DND-41 (cell line): ENCODE data around the gene TMEM178B.

Experiments
- ATAC-seq: fragments of 200-7000 bp; cut with Tn5 transposase; 3 replicates; pipeline ENCODE4 v1.9.1; 2021; ENCODE audit warnings: low read depth; ENCODE audit not compliant: insufficient read depth
- DNase-seq: peaks from one replicate; pipeline ENCODE4 v3.0.0-alpha.2; 2020
- H2AFZ ChIP-seq: 2 replicates; pipeline ENCODE4 v1.6.0; 2012; ENCODE audit warnings: low read depth, low read length
- H3K27ac ChIP-seq: 2 replicates; pipeline ENCODE4 v1.5.1; 2012; ENCODE audit warnings: low read length, inconsistent platforms
- H3K27me3 ChIP-seq: fragments of 200-600 bp; sonication (generic); 2 replicates; pipeline ENCODE4 v1.6.0; 2012; ENCODE audit warnings: low read length, mild to moderate bottlenecking, inconsistent platforms; ENCODE audit not compliant: insufficient read depth, poor library complexity
- H3K36me3 ChIP-seq: 2 replicates; pipeline ENCODE4 v1.5.1; 2012; ENCODE audit warnings: low read length, inconsistent platforms; ENCODE audit not compliant: insufficient read depth
- H3K4me1 ChIP-seq: 2 replicates; pipeline ENCODE4 v1.5.1; 2012; ENCODE audit warnings: mild to moderate bottlenecking, low read length; ENCODE audit not compliant: insufficient read depth
- H3K4me2 ChIP-seq: 2 replicates; pipeline ENCODE4 v1.6.0; 2012; ENCODE audit warnings: mild to moderate bottlenecking, moderate library complexity, low read length, inconsistent platforms; ENCODE audit not compliant: insufficient read depth
- H3K4me3 ChIP-seq, 2 experiments: fragments of 200-600 bp in 1 of 2; shearing (Covaris generic) in 1 of 2; 2 replicates each; pipeline ENCODE4 v1.5.1; 2012 to 2016; ENCODE audit warnings: inconsistent platforms in 2 of 2, low read length in 2 of 2, mild to moderate bottlenecking in 2 of 2, low read depth in 1 of 2, moderate library complexity in 1 of 2
- H3K79me2 ChIP-seq: 2 replicates; pipeline ENCODE4 v1.6.0; 2012; ENCODE audit warnings: low read length, inconsistent platforms; ENCODE audit not compliant: insufficient read depth
- H3K9ac ChIP-seq: 2 replicates; pipeline ENCODE4 v1.6.0; 2012; ENCODE audit warnings: low read depth, mild to moderate bottlenecking, inconsistent platforms, low read length, moderate library complexity
- H3K9me3 ChIP-seq: 2 replicates; pipeline ENCODE4 v1.5.1; 2012; ENCODE audit warnings: low read length, moderate library complexity, mild to moderate bottlenecking, inconsistent platforms; ENCODE audit not compliant: insufficient read depth, severe bottlenecking
- H4K20me1 ChIP-seq: 2 replicates; pipeline ENCODE4 v1.6.0; 2012; ENCODE audit warnings: low read length; ENCODE audit not compliant: insufficient read depth
- CTCF ChIP-seq: IDR thresholded peaks from 2 replicates; pipeline ENCODE4 v1.5.1; 2012; ENCODE audit warnings: borderline replicate concordance, low read length, moderate library complexity, mild to moderate bottlenecking; ENCODE audit not compliant: poor library complexity, severe bottlenecking; ENCODE audit errors: extremely low read depth
- EZH2 ChIP-seq: IDR thresholded peaks from 3 replicates; pipeline ENCODE4 v1.6.1; 2012; ENCODE audit warnings: borderline replicate concordance, low read depth, mild to moderate bottlenecking, moderate library complexity, low read length, inconsistent platforms; ENCODE audit not compliant: severe bottlenecking

The TMEM178B gene

GRCh38 chr7:141349338-141349737 lies 275.5 kb downstream of the TMEM178B start:
- Histone ChIP-seq H3K4me1 (no peaks in the 10 kb centered on the region), H3K79me2 (no peaks in the 10 kb centered on the region), H4K20me1 (no peaks in the 10 kb centered on the region), H2AFZ (no peak overlapping the region), H3K9ac (no peak overlapping the region), H3K4me3 (no peak overlapping the region), H3K9me3 (no peaks in the 10 kb centered on the region), H3K27me3 (peaks cover 14% of the 10 kb centered on the region), H3K36me3 (no peaks in the 10 kb centered on the region), H3K4me2 (no peak overlapping the region), H3K27ac (no peak overlapping the region)
- ATAC-seq (no peak), DNase-seq (no peak)
- TF ChIP-seq CTCF: no peak
- TF ChIP-seq EZH2: no peak

GRCh38 chr7:141349804-141350203 lies 275.9 kb downstream of the TMEM178B start:
- H3K4me2 ChIP-seq: no peak overlapping the region
- TF ChIP-seq CTCF (no peak), EZH2 (no peak)

GRCh38 chr7:141351175-141351574 lies 277.3 kb downstream of the TMEM178B start:
- H3K4me3 ChIP-seq: no peak overlapping the region
- no peak overlapping the region for H3K9ac ChIP-seq
- no peak overlapping the region for H3K4me2 ChIP-seq
- no peak overlapping the region for H3K27ac ChIP-seq
- no peaks in the 10 kb centered on the region for H3K79me2 ChIP-seq
- no peaks in the 10 kb centered on the region for H3K4me1 ChIP-seq
- no peaks in the 10 kb centered on the region for H3K36me3 ChIP-seq
- DNase-seq (no peak), ATAC-seq (no peak)
- no peak for TF ChIP-seq CTCF
- H3K27me3 ChIP-seq: peaks cover 14% of the 10 kb centered on the region
- no peaks in the 10 kb centered on the region for H3K9me3 ChIP-seq
- no peak overlapping the region for H2AFZ ChIP-seq
- H4K20me1 ChIP-seq: no peaks in the 10 kb centered on the region

More at GRCh38 chr7:141349804-141350203, 275.9 kb downstream of the TMEM178B start:
- no peak overlapping the region for H3K4me3 ChIP-seq
- DNase-seq: no peak
- H3K27ac ChIP-seq: no peak overlapping the region
- no peak overlapping the region for H3K9ac ChIP-seq
- H3K9me3 ChIP-seq: no peaks in the 10 kb centered on the region
- H3K4me1 ChIP-seq: no peaks in the 10 kb centered on the region
- ATAC-seq: no peak
- no peak overlapping the region for H2AFZ ChIP-seq
- peaks cover 14% of the 10 kb centered on the region for H3K27me3 ChIP-seq
- H3K79me2 ChIP-seq: no peaks in the 10 kb centered on the region
- H3K36me3 ChIP-seq: no peaks in the 10 kb centered on the region
- no peaks in the 10 kb centered on the region for H4K20me1 ChIP-seq

- Histone ChIP-seq H3K36me3 (no peaks in the 10 kb centered on the region), H3K4me1 (no peaks in the 10 kb centered on the region), H3K27ac (no peak overlapping the region), H2AFZ (no peak overlapping the region), H4K20me1 (no peaks in the 10 kb centered on the region), H3K9me3 (no peaks in the 10 kb centered on the region), H3K4me2 (no peak overlapping the region), H3K9ac (no peak overlapping the region), H3K4me3 (no peak overlapping the region), H3K27me3 (peaks cover 11% of the 10 kb centered on the region), H3K79me2 (no peaks in the 10 kb centered on the region)
- DNase-seq (no peak), ATAC-seq (no peak)
- TF ChIP-seq EZH2 (no peak), CTCF (no peak)
These were observed 279.1 kb downstream of the TMEM178B start for GRCh38 chr7:141352955-141353354.
